GM11168 (cell line): ENCODE data around the gene CCSER1.
"Not testable (repeated sequence)": the region's sequence is repeated elsewhere in the genome, so short reads cannot be mapped to it uniquely, and the experiment has no call there.

Experiments used
- in situ Hi-C: fragments of 300-500 bp; cut with MboI; formaldehyde crosslinking; loops from one replicate; pipeline ENCODE4 v1.12.0; 2022; ENCODE audit warnings: low sequenced_read_pairs; ENCODE audit not compliant: unreplicated experiment

CCSER1 gene

GRCh38 chr4:90766837-90767236, 639.6 kb downstream of the CCSER1 start:
- in situ Hi-C loops: no loop called here

GRCh38 chr4:90769251-90769650, 642.1 kb downstream of the CCSER1 start:
- in situ Hi-C loops: no loop called here

- in situ Hi-C loops: no loop called here
These were observed 653.0 kb downstream of the CCSER1 start for GRCh38 chr4:90780193-90780592.

- in situ Hi-C loops: no loop called here
These were observed 659.4 kb downstream of the CCSER1 start for GRCh38 chr4:90786602-90787001.

- in situ Hi-C loops: no loop called here
These were observed 665.5 kb downstream of the CCSER1 start for GRCh38 chr4:90792696-90793095.

- in situ Hi-C loops: no loop called here
These were observed 671.8 kb downstream of the CCSER1 start for GRCh38 chr4:90798948-90799347.

GRCh38 chr4:90799895-90800294, 672.7 kb downstream of the CCSER1 start:
- in situ Hi-C loops: no loop called here

GRCh38 chr4:90815569-90815968, 688.4 kb downstream of the CCSER1 start:
- in situ Hi-C loops: no loop called here

- in situ Hi-C loops: no loop called here
These were observed 689.6 kb downstream of the CCSER1 start for GRCh38 chr4:90816754-90817153.

- in situ Hi-C loops: no loop called here
These were observed 697.3 kb downstream of the CCSER1 start for GRCh38 chr4:90824266-90825150.

- in situ Hi-C loops: no loop called here
These were observed 698.7 kb downstream of the CCSER1 start for GRCh38 chr4:90825849-90826248.

GRCh38 chr4:90833706-90834105, 706.5 kb downstream of the CCSER1 start:
- in situ Hi-C loops: no loop called here

GRCh38 chr4:90837241-90837640, 710.0 kb downstream of the CCSER1 start:
- in situ Hi-C loops: no loop called here

GRCh38 chr4:90838859-90839258, 711.7 kb downstream of the CCSER1 start:
- in situ Hi-C loops: not testable (repeated sequence)

- in situ Hi-C loops: no loop called here
These were observed 713.1 kb downstream of the CCSER1 start for GRCh38 chr4:90840291-90840690.

- in situ Hi-C loops: no loop called here
These were observed 713.6 kb downstream of the CCSER1 start for GRCh38 chr4:90840828-90841227.

GRCh38 chr4:90841676-90842075, 714.5 kb downstream of the CCSER1 start:
- in situ Hi-C loops: no loop called here

GRCh38 chr4:90842960-90843359, 715.8 kb downstream of the CCSER1 start:
- in situ Hi-C loops: no loop called here

GRCh38 chr4:90844241-90844640, 717.0 kb downstream of the CCSER1 start:
- in situ Hi-C loops: no loop called here

GRCh38 chr4:90845777-90846176, 718.6 kb downstream of the CCSER1 start:
- in situ Hi-C loops: no loop called here

GRCh38 chr4:90852237-90852636, 725.0 kb downstream of the CCSER1 start:
- in situ Hi-C loops: no loop called here

GRCh38 chr4:90855111-90855510, 727.9 kb downstream of the CCSER1 start:
- in situ Hi-C loops: no loop called here
